Tibial nerve (tissue), 4 donors: ENCODE measurements around the gene LSMEM2. TPM values are rescaled to one million over a fixed set of nuclear protein-coding genes. Genes with fewer than 3 reads are reported as not detected.
"Not testable (repeated sequence)": the region's sequence is repeated elsewhere in the genome, so short reads cannot be mapped to it uniquely, and the experiment has no call there.

Source experiments
- DNase-seq, 2 donors: peaks; one replicate each; pipeline ENCODE4 v3.0.0-alpha.2; 2019; ENCODE audit warnings: low spot score in 2 of 2
- H3K27ac ChIP-seq, 4 donors: fragments of 200-600 bp; sonication (generic) in 3 of 4; one replicate each; pipeline ENCODE4 v1.5.1; 2017 to 2019; ENCODE audit warnings: mild to moderate bottlenecking in 1 of 4
- H3K27me3 ChIP-seq, 2 donors: fragments of 200-600 bp; sonication (generic) in 1 of 2; one replicate each; pipeline versions ENCODE4 v1.5.1 to v1.6.0; 2017 to 2019
- H3K36me3 ChIP-seq, 3 donors: fragments of 200-600 bp; sonication (generic); one replicate each; pipeline ENCODE4 v1.5.1; 2018 to 2019
- H3K4me1 ChIP-seq, 4 donors: fragments of 200-600 bp; sonication (generic) in 3 of 4; one replicate each; pipeline ENCODE4 v1.5.1; 2017 to 2019
- H3K4me3 ChIP-seq, 4 donors: fragments of 200-600 bp; sonication (generic) in 3 of 4; one replicate each; pipeline ENCODE4 v1.5.1; 2017 to 2019; ENCODE audit warnings: mild to moderate bottlenecking in 1 of 4, moderate library complexity in 1 of 4
- H3K9me3 ChIP-seq, 4 donors: fragments of 200-600 bp; sonication (generic) in 3 of 4; one replicate each; pipeline ENCODE4 v1.5.1; 2017 to 2019
- EP300 ChIP-seq, 2 donors: sonication (generic); formaldehyde crosslinking; IDR thresholded peaks; one replicate each; pipeline ENCODE4 v1.6.1; 2017; ENCODE audit warnings: antibody characterized with exemption in 2 of 2, mild to moderate bottlenecking in 1 of 2
- POLR2A ChIP-seq, 2 donors: fragments of 450-650 bp; IDR thresholded peaks; one replicate each; pipeline ENCODE4 v1.6.1; 2017; ENCODE audit warnings: antibody characterized with exemption in 2 of 2, mild to moderate bottlenecking in 2 of 2, moderate library complexity in 2 of 2
- WGBS, 2 donors: methylation state at CpG; one replicate each; pipeline ENCODE4 v1.1.5; 2018; 5-methylcytosine and 5-hydroxymethylcytosine counted together
- total RNA-seq, 4 donors: library from RNA; depleted of rRNA; stranded (reverse); fragments of >200 nt; gene quantifications; one replicate each; pipeline ENCODE4 v1.1.0, GENCODE V29; 2016
- TF ChIP-seq, protein P1 (sequence below), 5 experiments: fragments of 200-600 bp in 3 of 5; fragments of 450-650 bp in 2 of 5; sonication (generic) in 3 of 5; IDR thresholded peaks; one replicate each; pipeline ENCODE4 v1.5.1; 2016 to 2019; ENCODE audit warnings: antibody characterized with exemption in 5 of 5, mild to moderate bottlenecking in 3 of 5, moderate library complexity in 2 of 5

The LSMEM2 gene
- total RNA-seq, 4 donors from 2014 or later, result 2.0 to 3.1 (median 2.5) TPM

DNA sequence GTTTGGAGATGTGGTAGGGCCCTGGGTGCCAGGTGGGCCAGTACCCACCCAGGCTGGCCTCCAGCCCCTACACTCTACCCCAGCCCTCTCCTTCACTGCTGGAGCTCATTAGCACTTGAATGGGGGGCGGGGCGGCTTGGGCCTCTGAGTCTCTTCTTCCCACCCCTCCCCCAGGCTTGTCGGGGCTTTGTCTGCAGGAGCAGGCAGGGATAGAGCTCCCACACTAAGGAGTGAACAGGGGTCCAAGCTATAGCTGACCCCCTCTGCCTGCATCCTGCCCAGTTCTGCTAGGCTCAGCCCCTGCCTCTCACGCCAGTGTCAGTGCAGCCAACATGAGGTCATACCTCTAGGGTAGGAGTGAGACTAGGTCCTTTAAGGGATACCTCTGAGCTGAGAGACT lies 37.7 kb upstream of the LSMEM2 start:
- DNase-seq, result no peak
- no peaks in the 10 kb centered on the region for H3K9me3 ChIP-seq
- TF ChIP-seq EP300 (IDR thresholded peaks at IDR 0.05) (no peak), POLR2A (IDR thresholded peaks at IDR 0.05) (no peak)
- H3K27ac ChIP-seq, result peak overlapping the region in 3 of 4 donors; percentile 75 to 96 (median 84)
- H3K4me1 ChIP-seq, result peaks cover 0 to 80% (median 78%) of the 10 kb centered on the region in 4 donors
- WGBS, 2 donors, result 33 to 44% methylated on average over 4 of the region's 4 CpGs
- H3K36me3 ChIP-seq, result peaks cover 0 to 10% (median 0%) of the 10 kb centered on the region in 3 donors
- no peak overlapping the region for H3K4me3 ChIP-seq
- H3K27me3 ChIP-seq, result no peaks in the 10 kb centered on the region

DNA sequence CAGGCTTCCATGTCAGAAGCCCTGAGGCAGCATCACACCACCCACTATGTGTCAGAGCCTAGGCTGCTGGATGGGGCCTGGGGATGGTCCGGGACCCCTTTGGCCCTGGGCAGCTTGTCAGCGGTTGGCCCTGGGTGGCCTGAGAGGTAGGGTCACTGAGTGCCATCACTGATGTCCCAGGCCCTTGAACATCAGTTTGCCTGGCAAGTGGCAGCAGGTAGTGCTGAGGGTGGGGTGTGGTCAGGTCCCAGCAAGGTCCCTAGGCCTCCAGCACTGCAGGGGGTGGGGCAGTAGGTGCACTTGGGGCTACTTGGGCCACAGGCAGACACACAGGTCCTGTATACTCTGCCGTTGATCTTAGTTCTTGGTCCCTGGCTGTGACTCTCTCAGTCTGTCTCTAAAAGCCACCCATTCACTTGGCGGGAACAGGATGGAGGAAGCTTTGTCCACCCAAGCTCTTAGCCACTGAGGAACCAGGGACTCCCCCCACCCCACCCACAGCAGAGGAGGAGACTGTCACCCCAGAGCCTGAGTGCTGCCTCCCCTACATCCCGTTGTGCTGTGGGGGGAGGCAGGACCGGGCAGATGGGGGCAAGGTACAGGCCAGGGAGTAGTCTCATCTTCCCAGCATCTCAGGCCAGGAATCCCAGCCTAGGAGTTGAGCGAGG lies 37.0 kb upstream of the LSMEM2 start:
- Histone ChIP-seq H3K4me3 (no peak overlapping the region), H3K27ac (peak overlapping the region; percentile 26 to 96 (median 80)), H3K27me3 (no peaks in the 10 kb centered on the region), H3K36me3 (peaks cover 0 to 10% (median 0%) of the 10 kb centered on the region in 3 donors), H3K9me3 (no peaks in the 10 kb centered on the region), H3K4me1 (peaks cover 0 to 87% (median 85%) of the 10 kb centered on the region in 4 donors)
- no peak for DNase-seq
- no peak for TF ChIP-seq POLR2A (IDR thresholded peaks at IDR 0.05)
- TF ChIP-seq EP300 (IDR thresholded peaks at IDR 0.05), result no peak
- TF ChIP-seq, protein P1, sequence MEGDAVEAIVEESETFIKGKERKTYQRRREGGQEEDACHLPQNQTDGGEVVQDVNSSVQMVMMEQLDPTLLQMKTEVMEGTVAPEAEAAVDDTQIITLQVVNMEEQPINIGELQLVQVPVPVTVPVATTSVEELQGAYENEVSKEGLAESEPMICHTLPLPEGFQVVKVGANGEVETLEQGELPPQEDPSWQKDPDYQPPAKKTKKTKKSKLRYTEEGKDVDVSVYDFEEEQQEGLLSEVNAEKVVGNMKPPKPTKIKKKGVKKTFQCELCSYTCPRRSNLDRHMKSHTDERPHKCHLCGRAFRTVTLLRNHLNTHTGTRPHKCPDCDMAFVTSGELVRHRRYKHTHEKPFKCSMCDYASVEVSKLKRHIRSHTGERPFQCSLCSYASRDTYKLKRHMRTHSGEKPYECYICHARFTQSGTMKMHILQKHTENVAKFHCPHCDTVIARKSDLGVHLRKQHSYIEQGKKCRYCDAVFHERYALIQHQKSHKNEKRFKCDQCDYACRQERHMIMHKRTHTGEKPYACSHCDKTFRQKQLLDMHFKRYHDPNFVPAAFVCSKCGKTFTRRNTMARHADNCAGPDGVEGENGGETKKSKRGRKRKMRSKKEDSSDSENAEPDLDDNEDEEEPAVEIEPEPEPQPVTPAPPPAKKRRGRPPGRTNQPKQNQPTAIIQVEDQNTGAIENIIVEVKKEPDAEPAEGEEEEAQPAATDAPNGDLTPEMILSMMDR (IDR thresholded peaks at IDR 0.05), result no peak
- 39 to 66% methylated on average over 3 to 5 of the region's 7 CpGs for WGBS, 2 donors

DNA sequence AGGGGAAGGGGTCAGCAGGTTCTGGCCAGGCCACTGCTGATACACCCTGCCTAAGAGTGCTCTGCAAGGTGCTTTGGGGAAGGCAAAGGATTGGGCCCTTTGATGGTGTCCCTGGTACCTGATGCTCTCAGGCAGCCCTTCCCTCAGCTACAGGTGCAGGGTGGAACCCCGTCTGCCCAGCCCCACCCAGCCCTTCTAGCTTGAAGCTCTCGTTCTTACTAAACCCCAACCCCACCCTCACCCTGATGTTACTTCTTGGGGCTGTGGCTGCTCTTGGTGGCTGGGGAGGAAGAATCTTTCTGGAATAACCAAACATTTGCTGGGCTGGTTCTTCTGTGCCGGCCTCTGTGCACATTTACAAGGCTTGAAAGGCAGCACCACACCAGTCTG lies 36.5 kb upstream of the LSMEM2 start:
- no peaks in the 10 kb centered on the region for H3K27me3 ChIP-seq
- peaks cover 0 to 92% (median 90%) of the 10 kb centered on the region in 4 donors for H3K4me1 ChIP-seq
- H3K27ac ChIP-seq, result peak overlapping the region; percentile 26 to 96 (median 80)
- no peaks in the 10 kb centered on the region for H3K9me3 ChIP-seq
- WGBS, 2 donors, result 40 to 47% methylated on average over 3 of the region's 3 CpGs
- H3K4me3 ChIP-seq, result no peak overlapping the region
- H3K36me3 ChIP-seq, result peaks cover 0 to 10% (median 0%) of the 10 kb centered on the region in 3 donors
- DNase-seq, result peak in 1 of 2 donors; percentile 4
- TF ChIP-seq EP300 (IDR thresholded peaks at IDR 0.05) (no peak), POLR2A (IDR thresholded peaks at IDR 0.05) (no peak)
- TF ChIP-seq, protein P1 (IDR thresholded peaks at IDR 0.05), result no peak

DNA sequence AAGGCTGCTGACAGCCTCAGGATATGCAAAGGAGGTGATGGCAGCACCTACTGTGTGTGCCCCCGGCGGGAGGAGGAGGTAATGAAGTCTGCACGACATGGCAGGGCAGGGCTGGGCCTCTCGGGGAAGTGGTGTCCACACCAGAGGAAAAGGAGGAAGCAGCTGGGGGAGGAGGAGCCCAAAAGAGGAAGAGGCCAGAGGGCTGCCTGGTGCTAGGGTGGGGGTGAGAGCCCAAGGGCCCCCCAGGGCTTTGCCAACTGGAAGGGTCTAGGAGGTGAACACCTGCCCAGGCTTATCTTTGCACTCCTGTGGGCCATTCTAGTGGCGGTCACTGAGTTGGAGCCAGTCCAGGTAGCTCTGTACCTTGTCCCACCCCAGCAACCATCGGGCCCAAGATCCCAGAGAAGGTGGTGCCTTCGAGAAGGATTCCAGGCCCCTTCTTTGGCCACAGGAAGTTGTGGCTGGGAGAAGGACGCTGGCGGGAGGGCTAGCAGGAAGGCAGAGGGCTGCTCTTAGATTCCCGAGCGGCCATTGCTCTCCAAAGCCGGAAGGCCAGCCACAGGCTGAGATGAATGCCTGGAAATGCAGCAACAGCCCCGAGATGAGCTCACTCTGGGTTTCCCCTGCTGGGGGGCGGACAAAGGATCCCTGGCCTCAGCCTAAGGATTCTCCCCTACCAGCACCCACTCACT lies 35.9 kb upstream of the LSMEM2 start:
- no peaks in the 10 kb centered on the region for H3K9me3 ChIP-seq
- peaks cover 0 to 99% (median 97%) of the 10 kb centered on the region in 4 donors for H3K4me1 ChIP-seq
- H3K27me3 ChIP-seq, result no peaks in the 10 kb centered on the region
- H3K27ac ChIP-seq, result peak overlapping the region; percentile 58 to 96 (median 80)
- H3K4me3 ChIP-seq, result peak overlapping the region in 1 of 4 donors; percentile 9
- DNase-seq, result peak in 1 of 2 donors; percentile 31
- TF ChIP-seq POLR2A (IDR thresholded peaks at IDR 0.05) (no peak), EP300 (IDR thresholded peaks at IDR 0.05) (peak in 1 of 2 donors; percentile 29)
- TF ChIP-seq, protein P1 (IDR thresholded peaks at IDR 0.05), result peak in 1 of 5 experiments; percentile 29
- peaks cover 0 to 17% (median 0%) of the 10 kb centered on the region in 3 donors for H3K36me3 ChIP-seq
- WGBS, 2 donors, result 12 to 16% methylated on average over 10 to 14 of the region's 14 CpGs

DNA sequence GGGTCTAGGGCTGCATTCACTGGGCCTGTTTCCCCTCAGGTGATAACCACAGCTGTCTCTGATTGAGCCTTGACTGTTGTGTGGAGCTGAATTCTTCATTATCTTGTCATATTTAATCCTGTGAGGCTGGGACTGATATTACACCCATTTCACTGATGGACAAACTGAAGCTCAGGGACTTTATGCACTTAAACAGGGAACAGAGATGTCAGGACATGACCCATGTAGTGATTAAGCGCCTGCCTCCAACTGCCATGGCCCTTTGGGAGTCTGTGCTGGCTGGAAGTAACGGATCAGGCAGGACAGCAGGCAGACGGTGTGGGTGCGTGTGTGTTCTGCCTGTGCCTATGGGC lies 35.4 kb upstream of the LSMEM2 start:
- H3K4me3 ChIP-seq, result peak overlapping the region in 1 of 4 donors; percentile 9
- no peaks in the 10 kb centered on the region for H3K9me3 ChIP-seq
- H3K27me3 ChIP-seq, result no peaks in the 10 kb centered on the region
- H3K4me1 ChIP-seq, result peaks cover 0 to 99% (median 97%) of the 10 kb centered on the region in 4 donors
- peaks cover 0 to 21% (median 0%) of the 10 kb centered on the region in 3 donors for H3K36me3 ChIP-seq
- peak overlapping the region; percentile 58 to 96 (median 80) for H3K27ac ChIP-seq
- DNase-seq, result no peak
- TF ChIP-seq EP300 (IDR thresholded peaks at IDR 0.05) (no peak), POLR2A (IDR thresholded peaks at IDR 0.05) (no peak)
- TF ChIP-seq, protein P1 (IDR thresholded peaks at IDR 0.05), result no peak
- WGBS, 2 donors, result 43 to 65% methylated on average over 4 of the region's 4 CpGs

DNA sequence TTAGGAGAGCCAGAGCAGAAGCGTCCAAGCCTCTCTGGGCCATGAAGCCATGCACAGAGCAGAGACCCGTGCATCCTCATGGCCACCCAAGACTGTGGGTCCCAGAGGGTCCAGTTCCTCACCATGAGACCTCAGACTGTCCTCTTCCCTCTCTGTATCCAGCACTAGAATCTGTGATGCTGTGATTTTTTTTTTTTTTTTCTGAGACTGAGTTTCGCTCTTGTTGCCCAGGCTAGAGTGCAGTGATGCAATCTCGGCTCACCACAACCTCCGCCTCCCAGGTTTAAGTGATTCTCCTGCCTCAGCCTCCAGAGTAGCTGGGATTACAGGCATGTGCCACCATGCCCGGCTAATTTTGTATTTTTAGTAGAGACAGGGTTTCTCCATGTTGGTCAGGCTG lies 34.1 kb upstream of the LSMEM2 start:
- H3K27ac ChIP-seq, result peak overlapping the region in 3 of 4 donors; percentile 84 to 96 (median 86)
- DNase-seq, H3K4me3 ChIP-seq, H3K9me3 ChIP-seq, H3K27me3 ChIP-seq: not testable (repeated sequence)
- peaks cover 0 to 99% (median 97%) of the 10 kb centered on the region in 4 donors for H3K4me1 ChIP-seq
- peaks cover 0 to 14% (median 0%) of the 10 kb centered on the region in 3 donors for H3K36me3 ChIP-seq
- WGBS, 2 donors, result 62 to 79% methylated on average over 6 of the region's 6 CpGs
